GM10847 (cell line): Measurements from ENCODE around the gene EMILIN1.

Experiments used
- POLR2A ChIP-seq: IDR thresholded peaks from 2 replicates; pipeline ENCODE4 v1.6.1; 2011; ENCODE audit not compliant: insufficient read length; ENCODE audit errors: extremely low read depth

Gene EMILIN1

DNA sequence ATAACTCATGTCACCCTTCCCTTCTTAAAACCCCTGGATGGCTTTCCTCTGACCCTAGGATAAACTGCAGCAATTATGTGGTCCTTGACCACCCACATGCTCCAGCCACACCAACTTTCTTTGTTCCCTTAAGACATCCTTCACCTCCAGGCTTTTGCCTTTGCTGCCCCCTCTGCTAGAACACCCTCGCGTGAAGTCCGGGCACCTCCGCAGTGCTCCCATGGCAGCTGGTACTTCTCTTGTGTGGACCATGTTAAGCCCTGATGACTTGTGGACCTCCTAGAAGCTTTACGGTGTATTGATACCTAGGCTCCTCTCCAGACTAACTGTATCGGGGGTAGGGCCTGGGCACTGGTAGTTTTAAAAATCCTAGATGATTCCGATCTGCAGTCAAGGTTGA, 44.4 kb downstream of the EMILIN1 start:
- TF ChIP-seq POLR2A = no peak

DNA sequence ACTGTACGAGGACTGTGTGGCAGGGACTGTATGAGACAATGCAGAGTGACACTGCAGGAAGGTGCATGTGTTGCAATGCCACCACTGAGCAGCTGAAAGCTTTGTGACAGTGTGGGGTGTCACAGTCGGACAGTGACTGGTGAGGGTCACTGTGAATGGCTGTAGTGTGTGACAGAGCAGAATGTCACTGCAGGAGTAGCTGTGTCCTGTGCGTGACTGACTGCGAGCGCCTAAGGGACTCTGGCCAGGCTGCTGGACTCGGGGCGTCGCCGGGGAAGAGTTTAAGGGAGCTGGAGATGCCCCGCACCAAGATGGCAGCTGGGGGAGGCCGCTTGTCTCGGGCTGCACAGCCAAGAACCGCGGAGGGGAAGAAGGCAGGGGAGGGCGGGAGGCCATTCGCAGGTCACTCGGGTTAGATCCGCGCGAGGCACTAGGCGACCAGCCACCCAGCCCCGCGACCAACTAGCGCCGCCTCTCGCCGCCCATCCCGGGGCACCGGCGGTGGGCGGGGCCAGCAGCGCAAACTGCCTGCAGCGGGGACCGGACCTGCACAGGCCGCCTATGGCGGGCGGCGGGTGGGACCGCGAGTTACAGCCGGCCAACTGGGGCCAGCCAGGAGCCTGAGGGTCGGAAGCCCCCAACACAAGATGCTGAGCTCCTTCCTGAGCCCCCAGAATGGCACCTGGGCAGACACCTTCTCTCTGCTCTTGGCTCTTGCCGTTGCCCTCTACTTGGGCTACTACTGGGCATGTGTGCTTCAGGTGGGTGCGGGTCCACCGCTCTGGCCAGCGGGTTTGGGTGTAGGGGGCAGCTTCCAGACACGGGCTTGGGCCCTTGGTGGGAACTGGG, 45.1 kb downstream of the EMILIN1 start, which contains the start of gene ABHD1:
Gene ABHD1 (plus strand): TSS at position 514 of the 849 bp plus-strand sequence. CDS start 134 bp downstream, at position 648.
- TF ChIP-seq POLR2A = no peak

- TF ChIP-seq POLR2A = no peak
These were observed 46.7 kb downstream of the EMILIN1 start for GRCh38 chr2:27125104-27125503.

GRCh38 chr2:27126252-27126710, 47.9 kb downstream of the EMILIN1 start:
- TF ChIP-seq POLR2A = no peak

GRCh38 chr2:27127883-27128667, 49.7 kb downstream of the EMILIN1 start:
- no peak for TF ChIP-seq POLR2A

DNA sequence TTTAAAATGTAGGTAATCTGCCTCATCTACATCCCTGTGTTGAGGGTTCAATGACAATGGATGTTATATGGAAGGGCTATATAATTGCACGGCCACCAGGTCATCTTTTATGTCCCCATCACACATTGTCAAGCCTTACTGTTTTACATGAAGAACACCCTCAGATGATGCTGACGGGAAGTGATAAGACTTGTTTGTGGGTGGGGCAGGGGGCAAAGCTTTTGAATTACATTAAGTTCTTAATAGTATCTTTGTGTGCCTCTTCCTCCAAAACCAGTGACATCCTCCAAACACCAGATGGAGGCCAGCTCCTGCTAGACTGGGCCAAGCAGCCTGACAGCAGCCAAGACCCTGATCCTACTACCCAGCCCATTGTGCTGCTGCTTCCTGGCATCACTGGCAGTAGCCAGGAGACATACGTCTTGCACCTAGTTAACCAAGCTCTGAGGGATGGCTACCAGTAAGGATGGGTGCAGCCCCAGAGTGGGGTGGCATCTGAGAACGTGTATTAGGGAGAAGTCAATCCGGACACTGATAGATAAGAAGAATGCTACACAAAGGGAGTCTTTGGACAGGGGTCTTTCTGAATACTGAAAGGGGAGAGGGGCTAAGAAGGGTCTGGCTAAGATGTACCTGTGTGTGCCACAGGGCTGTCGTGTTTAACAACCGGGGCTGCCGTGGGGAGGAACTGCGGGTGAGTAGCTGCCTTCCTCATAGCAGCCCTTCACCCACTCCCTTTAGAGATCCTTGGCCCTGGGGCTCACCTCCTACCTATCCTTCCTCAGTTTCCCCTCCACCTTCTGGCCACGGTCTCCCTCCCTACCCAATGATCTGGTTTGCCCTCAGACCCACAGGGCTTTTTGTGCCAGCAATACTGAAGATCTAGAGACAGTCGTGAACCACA, 50.5 kb downstream of the EMILIN1 start:
- no peak for TF ChIP-seq POLR2A

GRCh38 chr2:27130396-27130795, 52.0 kb downstream of the EMILIN1 start:
- TF ChIP-seq POLR2A = no peak

DNA sequence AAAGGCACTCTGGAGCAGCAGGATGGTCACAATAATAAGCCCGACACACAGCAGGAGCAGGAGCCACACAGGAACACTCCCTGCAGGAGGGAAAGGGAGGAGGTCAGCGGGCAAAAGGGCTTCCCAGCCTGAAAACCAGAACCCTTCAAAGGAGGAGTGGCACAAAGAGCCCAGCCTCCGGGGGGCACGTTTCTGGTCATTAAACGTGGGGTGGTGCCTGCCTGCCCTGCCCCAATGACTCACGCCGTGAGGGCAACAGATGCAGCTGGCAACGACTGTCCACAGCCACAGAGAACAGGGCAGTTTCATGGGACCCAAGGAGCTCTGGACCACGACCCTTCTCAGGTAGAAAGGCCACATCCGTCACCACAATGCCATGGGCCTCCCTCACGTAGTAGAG, 53.0 kb downstream of the EMILIN1 start:
- TF ChIP-seq POLR2A = no peak

DNA sequence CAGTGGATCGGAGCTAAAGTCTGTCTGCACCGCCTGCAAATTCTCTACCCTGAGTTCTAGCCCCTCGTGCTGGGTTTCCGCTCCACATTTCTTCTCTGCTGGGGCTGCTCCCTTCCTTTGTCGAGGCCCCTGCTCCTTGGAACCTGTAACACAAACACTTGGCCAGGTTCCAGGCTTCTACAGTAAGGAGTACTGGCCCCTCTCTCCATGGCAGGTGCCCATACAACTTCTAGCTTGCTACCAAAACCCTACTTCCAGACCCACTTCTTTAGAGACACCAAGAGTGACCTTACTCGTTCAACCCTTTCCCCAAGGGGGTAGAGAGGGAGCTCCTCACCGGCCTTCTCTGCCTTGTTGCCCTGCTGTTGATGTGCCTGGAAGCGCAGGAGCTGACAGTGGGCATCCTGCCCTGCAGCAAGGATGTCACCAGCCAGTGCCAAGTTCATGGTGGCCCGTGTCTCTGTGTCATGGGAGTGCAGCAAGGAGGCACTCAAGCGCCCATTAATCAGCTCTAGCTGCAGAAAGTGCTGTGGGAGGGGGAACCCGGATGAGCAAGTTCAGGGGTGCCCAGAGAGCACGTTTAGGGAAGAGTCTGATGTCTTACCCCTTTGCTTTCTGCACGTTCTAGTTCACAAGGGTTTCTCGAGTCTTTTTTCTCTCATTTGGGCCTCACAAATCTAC, 54.9 kb downstream of the EMILIN1 start:
- TF ChIP-seq POLR2A = no peak

DNA sequence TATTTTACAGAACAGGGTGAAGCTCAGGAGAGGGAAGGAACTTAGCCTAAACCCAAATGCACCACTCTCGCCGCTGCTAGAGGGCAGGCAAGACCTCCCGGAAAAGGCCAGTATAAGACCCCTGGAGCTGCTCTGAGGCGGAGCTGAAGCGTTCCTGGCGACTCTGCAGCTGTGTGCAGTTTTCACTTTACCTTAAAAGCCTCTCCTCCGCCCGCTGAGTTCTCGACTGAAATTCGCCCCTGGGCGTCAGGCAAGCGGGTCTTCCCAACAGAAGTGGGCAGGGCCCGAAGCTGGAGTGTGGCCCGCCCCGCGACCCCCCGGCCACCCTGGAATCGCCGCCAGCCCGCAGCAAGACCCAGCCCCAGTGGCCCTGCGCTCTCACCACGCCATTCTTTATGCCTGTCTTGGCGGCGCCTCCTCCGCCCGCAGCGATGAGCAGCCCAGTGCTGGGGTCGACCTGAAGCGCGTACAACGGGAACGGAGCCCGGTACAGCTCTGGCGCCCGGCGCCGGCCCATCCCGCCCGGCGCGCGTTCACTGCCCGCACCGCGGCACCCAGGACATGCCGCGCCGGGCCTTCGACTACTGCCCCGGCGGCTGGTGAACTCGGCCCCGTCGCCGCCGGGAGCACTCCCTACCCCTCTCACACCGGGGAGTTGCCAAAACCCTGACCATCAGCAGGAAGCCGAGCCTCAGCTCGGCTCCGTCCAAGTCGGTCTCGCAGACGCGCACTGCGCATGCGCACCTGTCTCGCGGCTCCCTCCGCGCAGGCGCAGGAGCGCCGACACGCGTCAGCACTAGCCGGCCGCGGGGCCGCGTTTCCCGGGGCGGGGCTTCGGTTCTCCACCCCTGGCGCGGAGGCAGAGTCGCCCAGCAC, 55.7 kb downstream of the EMILIN1 start, which contains the start of gene PREB:
Gene PREB (minus strand): TSS at position 732 of the 876 bp plus-strand sequence. CDS start 215 bp downstream, at position 517.
- TF ChIP-seq POLR2A = peak; percentile 86

- no peak for TF ChIP-seq POLR2A
These were observed 56.5 kb downstream of the EMILIN1 start for GRCh38 chr2:27134781-27135477.

DNA sequence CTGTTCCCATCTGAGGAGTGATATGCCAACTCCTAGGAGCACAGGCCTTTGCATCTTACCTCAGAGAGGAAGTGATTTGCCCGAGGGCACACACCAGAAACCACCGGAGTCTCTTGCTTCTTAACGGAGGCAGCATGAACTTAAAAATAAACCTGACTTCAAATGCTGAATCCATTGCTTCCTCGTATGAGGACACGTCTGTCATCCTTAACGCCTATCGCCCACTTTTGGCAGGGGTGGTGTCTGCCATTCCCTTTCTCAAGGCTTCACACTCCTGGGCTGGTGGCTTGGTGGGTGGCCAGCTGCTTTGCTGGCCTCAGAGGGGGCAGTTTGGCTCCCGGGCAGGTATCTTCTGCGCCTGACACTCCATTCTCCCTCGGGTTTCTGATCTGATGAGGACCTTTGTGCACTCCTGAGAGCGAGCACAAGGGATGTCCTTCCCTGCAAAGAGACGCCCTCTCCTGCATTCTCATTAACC, 57.1 kb downstream of the EMILIN1 start:
- no peak for TF ChIP-seq POLR2A
